Adipocyte (in vitro differentiated cells): ENCODE results near the gene FGGY.
A peak's percentile ranks its signal among the peaks of the same experiment; 100 is the strongest.

ENCODE experiments used
- DNase-seq: peaks from one replicate; pipeline ENCODE4 v3.0.0-alpha.2; 2015; ENCODE audit warnings: low read depth
- H3K27me3 ChIP-seq: replicated peaks from 2 replicates; pipeline ENCODE4 v1.7.0; 2013; ENCODE audit warnings: mild to moderate bottlenecking, low read length, moderate library complexity; ENCODE audit not compliant: control insufficient read depth, insufficient read depth
- H3K36me3 ChIP-seq: 2 replicates; pipeline ENCODE4 v1.7.0; 2013; ENCODE audit warnings: low read length, mild to moderate bottlenecking, moderate library complexity; ENCODE audit not compliant: control insufficient read depth, insufficient read depth, severe bottlenecking
- H3K4me1 ChIP-seq: 2 replicates; pipeline ENCODE4 v1.7.0; 2013; ENCODE audit warnings: mild to moderate bottlenecking, low read length, moderate library complexity; ENCODE audit not compliant: control insufficient read depth, insufficient read depth
- H3K4me3 ChIP-seq: 2 replicates; pipeline ENCODE4 v1.7.0; 2013; ENCODE audit warnings: mild to moderate bottlenecking, low read length, moderate library complexity
- H3K9ac ChIP-seq: 2 replicates; pipeline ENCODE4 v1.7.0; 2013; ENCODE audit warnings: mild to moderate bottlenecking, low read length, moderate library complexity
- H3K9me3 ChIP-seq: 2 replicates; pipeline ENCODE4 v1.7.0; 2013; ENCODE audit warnings: mild to moderate bottlenecking, low read length, moderate library complexity; ENCODE audit not compliant: control insufficient read depth

FGGY gene

GRCh38 chr1:59505596-59506028, 208.7 kb downstream of the FGGY start:
- H3K9ac ChIP-seq, result no peak overlapping the region
- no peak overlapping the region for H3K4me3 ChIP-seq
- peaks cover 11% of the 10 kb centered on the region for H3K4me1 ChIP-seq
- no peak for DNase-seq
- no peaks in the 10 kb centered on the region for H3K9me3 ChIP-seq
- H3K27me3 ChIP-seq, result no peaks in the 10 kb centered on the region
- no peaks in the 10 kb centered on the region for H3K36me3 ChIP-seq

GRCh38 chr1:59506952-59507351, 210.1 kb downstream of the FGGY start:
- H3K9me3 ChIP-seq, result no peaks in the 10 kb centered on the region
- H3K4me1 ChIP-seq, result peaks cover 23% of the 10 kb centered on the region
- peak overlapping the region; percentile 76 for H3K9ac ChIP-seq
- no peak for DNase-seq
- peak overlapping the region; percentile 65 for H3K4me3 ChIP-seq
- no peaks in the 10 kb centered on the region for H3K27me3 ChIP-seq
- H3K36me3 ChIP-seq, result no peaks in the 10 kb centered on the region

DNA sequence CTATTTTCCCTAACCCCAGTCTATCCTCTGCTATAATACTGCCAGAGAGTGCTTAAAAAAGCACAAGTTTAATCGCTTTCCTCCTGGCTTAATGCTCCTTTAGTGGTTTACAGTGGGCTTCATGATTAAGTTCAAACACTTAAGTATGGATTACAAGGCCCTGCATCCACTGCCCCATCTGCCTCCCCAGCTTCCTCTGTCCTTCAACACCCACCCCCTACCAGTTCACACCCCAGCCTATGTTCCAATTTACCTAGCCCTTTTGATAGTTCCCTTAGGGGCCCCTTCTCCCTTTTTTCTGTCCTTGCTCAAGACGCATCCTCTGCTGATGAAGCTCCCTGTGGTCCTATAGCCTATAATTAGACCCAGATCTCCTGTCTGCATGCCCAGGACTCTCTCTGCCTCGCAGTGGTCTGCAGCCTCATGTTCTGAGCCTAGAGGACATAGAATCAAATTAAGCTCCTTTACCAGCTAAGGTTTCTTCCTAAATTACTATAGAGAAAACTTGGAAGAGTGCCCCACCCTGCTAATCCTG, 212.5 kb downstream of the FGGY start:
- H3K9ac ChIP-seq, result no peak overlapping the region
- no peaks in the 10 kb centered on the region for H3K9me3 ChIP-seq
- DNase-seq, result peak; percentile 19
- H3K4me1 ChIP-seq, result peaks cover 26% of the 10 kb centered on the region
- no peaks in the 10 kb centered on the region for H3K27me3 ChIP-seq
- no peaks in the 10 kb centered on the region for H3K36me3 ChIP-seq
- H3K4me3 ChIP-seq, result no peak overlapping the region

DNA sequence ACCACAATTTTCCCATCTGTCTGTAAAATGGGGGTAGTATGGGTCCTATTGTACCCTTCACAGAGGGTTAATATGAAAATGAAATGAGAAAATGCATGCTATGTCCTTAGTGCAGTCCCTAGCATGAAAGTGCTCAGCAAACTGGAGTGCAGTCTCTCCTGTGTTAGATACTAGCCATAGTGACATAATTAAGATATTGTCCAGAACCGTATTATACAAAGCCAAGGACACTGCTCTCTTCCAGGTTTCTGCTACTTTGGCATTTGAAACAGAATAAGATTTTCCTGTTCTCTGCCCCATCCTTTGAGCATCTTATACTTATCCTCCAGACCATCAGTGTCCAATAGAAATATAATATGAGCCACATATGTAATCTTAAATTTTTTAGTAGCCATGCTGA, 213.4 kb downstream of the FGGY start:
- H3K27me3 ChIP-seq, result no peaks in the 10 kb centered on the region
- no peaks in the 10 kb centered on the region for H3K9me3 ChIP-seq
- H3K36me3 ChIP-seq, result no peaks in the 10 kb centered on the region
- H3K4me3 ChIP-seq, result no peak overlapping the region
- H3K4me1 ChIP-seq, result peaks cover 26% of the 10 kb centered on the region
- no peak for DNase-seq
- H3K9ac ChIP-seq, result no peak overlapping the region

GRCh38 chr1:59511476-59512465, 214.9 kb downstream of the FGGY start:
- Histone ChIP-seq H3K36me3 (no peaks in the 10 kb centered on the region), H3K9me3 (no peaks in the 10 kb centered on the region), H3K9ac (no peak overlapping the region), H3K4me1 (peaks cover 22% of the 10 kb centered on the region), H3K4me3 (no peak overlapping the region), H3K27me3 (no peaks in the 10 kb centered on the region)
- peak; percentile 82 for DNase-seq

- no peaks in the 10 kb centered on the region for H3K27me3 ChIP-seq
- H3K9me3 ChIP-seq, result no peaks in the 10 kb centered on the region
- peaks cover 22% of the 10 kb centered on the region for H3K4me1 ChIP-seq
- DNase-seq, result no peak
- no peak overlapping the region for H3K9ac ChIP-seq
- H3K36me3 ChIP-seq, result no peaks in the 10 kb centered on the region
- no peak overlapping the region for H3K4me3 ChIP-seq
These were observed 215.8 kb downstream of the FGGY start for GRCh38 chr1:59512702-59513101.

GRCh38 chr1:59514061-59514909, 217.4 kb downstream of the FGGY start:
- no peaks in the 10 kb centered on the region for H3K9me3 ChIP-seq
- no peaks in the 10 kb centered on the region for H3K27me3 ChIP-seq
- H3K4me3 ChIP-seq, result no peak overlapping the region

GRCh38 chr1:59516881-59517280, 220.0 kb downstream of the FGGY start:
- Histone ChIP-seq H3K9me3 (no peaks in the 10 kb centered on the region), H3K9ac (no peak overlapping the region), H3K27me3 (no peaks in the 10 kb centered on the region), H3K4me3 (no peak overlapping the region), H3K4me1 (peaks cover 33% of the 10 kb centered on the region), H3K36me3 (no peaks in the 10 kb centered on the region)
- no peak for DNase-seq

More at GRCh38 chr1:59514061-59514909, 217.4 kb downstream of the FGGY start:
- no peaks in the 10 kb centered on the region for H3K36me3 ChIP-seq
- peaks cover 22% of the 10 kb centered on the region for H3K4me1 ChIP-seq
- H3K9ac ChIP-seq, result no peak overlapping the region
- peak; percentile 24 for DNase-seq

GRCh38 chr1:59520194-59520593, 223.3 kb downstream of the FGGY start:
- Histone ChIP-seq H3K4me1 (peaks cover 28% of the 10 kb centered on the region), H3K36me3 (no peaks in the 10 kb centered on the region), H3K9me3 (no peaks in the 10 kb centered on the region), H3K9ac (no peak overlapping the region), H3K27me3 (no peaks in the 10 kb centered on the region), H3K4me3 (no peak overlapping the region)
- peak; percentile 39 for DNase-seq

DNA sequence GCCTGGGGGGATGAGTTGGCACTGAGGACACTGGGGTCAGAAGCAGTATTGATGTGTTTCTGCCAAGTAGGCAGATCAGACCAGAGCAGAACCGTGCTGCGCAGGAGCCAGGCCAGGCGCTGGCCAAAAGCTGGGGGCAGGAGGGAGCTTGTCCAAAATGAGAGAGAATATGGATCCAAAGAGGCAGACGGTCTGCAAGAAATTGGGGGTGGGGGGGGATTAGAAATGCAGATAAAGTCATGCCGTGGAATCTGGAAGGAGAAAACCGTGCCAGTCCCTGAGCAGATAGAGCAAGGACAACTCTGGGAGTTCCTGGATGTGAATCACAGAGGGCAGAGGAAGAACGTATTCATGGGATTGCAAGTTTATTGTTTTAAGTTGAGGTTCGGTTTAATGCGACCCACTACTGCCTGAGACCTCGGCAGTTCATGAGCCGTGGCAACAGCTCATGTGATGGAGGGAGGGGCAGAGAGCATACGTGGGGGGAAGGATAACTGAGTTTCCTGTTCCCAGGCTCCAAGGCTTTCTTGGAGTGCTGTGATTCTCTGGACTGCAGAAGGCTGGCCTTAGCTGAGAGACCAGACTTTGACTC, 224.0 kb downstream of the FGGY start:
- peaks cover 28% of the 10 kb centered on the region for H3K4me1 ChIP-seq
- DNase-seq, result peak; percentile 26
- H3K9me3 ChIP-seq, result no peaks in the 10 kb centered on the region
- H3K27me3 ChIP-seq, result no peaks in the 10 kb centered on the region
- peak overlapping the region; percentile 4 for H3K4me3 ChIP-seq
- H3K36me3 ChIP-seq, result no peaks in the 10 kb centered on the region
- H3K9ac ChIP-seq, result peak overlapping the region; percentile 52
